GM18520 (cell line): Measurements from ENCODE around the gene LFNG.

Experiments
- ATAC-seq: cut with Tn5 transposase; IDR thresholded peaks from one replicate; pipeline ENCODE4 v1.9.1; 2021; ENCODE audit not compliant: unreplicated experiment

The LFNG gene

DNA sequence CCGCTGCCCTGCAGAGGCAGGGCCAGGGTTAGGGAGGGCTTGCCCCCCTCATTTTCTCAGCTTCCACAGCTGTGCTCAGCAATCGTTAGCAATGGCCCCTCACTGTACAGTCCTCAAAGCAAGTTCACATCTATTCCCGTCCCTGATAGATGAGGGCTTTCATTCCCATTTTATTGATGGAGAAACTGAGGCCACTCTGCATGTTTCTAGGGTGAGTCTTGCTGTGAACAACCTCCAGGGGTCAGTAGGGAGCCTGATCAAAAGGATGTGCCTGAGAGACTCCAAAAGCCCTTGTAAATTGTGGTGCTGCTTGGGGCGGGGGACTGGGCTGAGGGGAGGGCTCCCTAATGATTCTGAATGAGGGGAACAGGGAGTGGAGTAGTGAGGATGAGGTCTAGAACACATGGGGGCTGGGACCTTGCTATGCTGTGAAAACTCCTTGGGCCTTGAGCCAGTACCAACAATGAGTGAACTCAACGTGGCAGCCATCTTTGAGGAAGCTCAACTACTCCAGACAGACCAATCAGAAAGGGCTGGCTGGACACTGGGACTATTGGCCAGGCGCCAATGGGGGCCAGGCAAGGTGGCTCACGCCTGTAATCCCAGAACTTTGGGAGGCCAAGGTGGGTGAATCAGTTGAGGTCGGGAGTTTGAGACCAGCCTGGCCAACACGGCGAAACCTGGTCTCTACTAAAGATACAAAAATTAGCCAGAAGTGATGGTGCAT is 36.7 kb upstream of the LFNG start:
- no peak for ATAC-seq

DNA sequence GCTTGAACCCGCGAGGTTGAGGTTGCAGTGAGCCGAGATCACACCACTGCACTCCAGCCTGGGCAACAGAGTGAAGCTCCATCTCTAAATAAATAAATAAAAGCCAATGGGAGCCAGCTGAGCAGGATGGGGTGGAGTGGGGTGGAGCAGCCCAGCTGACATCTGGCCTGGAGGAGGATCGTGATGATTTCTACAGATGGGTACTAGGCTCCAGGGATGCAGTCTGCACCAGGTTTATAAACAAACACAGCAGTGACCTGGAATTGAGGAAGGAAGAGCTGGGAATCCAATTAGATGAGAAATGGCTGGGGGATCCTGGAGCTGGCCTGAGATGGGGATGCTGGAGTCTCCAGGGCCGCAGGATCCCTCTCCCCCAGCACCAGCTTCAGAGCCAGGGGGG is 36.1 kb upstream of the LFNG start:
- ATAC-seq = no peak

DNA sequence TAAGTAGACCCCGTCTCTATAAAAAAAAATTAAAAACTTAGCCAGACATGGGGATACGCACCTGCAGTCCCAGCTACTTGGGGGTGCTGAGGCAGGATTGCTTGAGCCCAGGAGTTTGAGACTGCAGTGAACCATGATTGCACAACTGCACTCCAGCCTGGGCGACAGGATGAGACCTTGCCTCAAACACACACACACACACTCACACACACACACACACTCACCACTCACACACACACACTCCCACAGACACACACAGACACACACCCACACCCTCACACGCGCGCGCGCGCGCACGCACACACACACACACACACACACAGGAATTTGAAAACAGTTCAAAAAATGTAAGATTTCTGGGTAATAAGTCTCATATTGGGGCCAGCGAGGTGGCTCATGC is 34.7 kb upstream of the LFNG start:
- ATAC-seq = no peak

DNA sequence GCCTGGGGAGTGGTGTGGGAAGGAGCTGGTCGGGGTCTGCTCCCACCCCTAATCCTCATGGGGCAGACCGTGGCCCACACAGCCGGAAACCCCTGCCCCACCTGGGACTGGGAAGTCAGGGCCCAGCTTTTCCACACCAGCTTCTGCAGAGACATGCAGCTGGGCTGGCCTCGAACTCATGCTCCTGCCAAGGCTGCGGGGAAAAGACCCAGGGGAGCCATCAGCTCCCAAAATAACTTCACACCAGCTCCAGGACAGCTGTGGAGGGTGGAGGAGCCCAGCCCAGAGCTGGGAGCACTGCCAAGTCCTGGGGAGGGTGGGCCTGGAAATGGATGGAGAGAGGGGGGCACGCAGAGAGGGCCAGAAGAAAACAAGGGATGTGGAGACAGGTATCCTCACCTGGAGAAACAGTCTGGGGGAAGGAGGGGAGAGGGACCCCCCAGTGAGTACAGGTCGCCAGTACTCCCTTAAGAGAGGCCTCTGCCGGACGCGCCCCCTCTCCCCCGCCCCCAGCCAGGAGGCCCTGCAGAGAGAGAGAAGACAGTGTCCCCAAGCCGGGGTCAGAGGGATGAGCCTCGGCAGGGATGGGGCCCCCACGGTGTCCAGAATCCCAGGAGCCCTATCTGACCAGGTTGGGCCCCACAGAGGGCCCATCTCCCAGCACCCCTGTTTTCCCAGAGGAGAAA is 31.8 kb upstream of the LFNG start:
- no peak for ATAC-seq

DNA sequence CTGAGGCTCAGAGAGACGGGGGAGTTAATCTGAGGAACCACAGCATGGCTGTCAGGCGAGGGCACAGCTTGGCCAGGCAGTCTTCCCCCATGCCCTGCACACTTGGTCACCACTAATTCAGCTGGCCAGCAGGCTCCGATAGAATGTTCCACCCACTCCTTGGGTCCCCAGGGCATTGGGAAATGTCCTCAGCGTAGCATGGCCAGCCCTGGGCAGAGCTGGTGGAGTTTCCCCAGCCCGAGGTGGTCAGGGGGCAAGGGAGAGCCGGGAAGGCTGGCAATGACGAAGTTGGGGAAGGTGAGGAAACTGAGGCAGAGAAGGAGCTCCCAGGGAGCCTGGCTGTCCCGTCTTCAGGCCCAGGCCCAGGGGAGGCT is 31.3 kb upstream of the LFNG start:
- no peak for ATAC-seq

DNA sequence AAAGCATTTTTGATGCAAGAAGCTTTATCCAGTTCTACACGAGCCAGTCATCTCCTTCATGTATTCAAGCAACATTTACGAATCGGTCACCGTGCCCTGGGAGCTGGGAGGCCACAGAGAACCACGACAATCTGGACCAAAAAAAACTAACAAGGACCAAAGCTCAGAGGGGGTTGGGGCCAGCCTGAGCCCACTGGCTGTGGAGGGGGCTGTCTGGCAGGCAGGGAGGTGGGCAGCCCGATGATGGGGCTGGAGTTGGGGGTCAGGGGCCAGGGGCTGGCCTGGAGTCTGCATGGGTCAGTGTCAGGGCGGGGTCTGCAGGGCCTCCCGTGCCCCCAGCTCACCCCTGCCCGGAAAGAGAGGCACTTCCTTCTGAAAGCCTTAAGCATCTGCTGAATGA is 30.9 kb upstream of the LFNG start:
- no peak for ATAC-seq

DNA sequence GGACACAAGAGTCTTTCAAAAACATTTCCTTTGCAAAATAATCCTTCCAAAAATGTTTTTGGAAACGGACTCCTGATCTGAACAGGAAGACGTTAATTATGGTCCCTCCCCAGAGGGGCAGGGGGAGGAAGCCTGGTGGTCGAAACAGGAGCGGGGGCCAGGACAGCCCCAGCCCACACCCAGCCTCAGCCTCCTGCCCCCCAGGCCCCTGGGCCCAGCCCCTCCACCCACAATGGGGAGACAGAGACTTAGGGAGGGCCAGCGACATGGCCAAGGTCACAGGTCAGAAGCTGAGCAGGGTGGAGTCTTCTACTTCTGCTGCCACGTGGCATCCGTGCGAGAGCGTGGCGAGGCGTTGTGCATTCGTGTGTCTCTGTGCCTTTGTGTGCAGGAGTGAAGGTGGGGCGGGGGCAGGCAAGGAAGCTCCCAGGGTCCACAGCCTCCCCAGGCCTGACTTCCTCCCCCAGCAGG is 29.4 kb upstream of the LFNG start:
- no peak for ATAC-seq

DNA sequence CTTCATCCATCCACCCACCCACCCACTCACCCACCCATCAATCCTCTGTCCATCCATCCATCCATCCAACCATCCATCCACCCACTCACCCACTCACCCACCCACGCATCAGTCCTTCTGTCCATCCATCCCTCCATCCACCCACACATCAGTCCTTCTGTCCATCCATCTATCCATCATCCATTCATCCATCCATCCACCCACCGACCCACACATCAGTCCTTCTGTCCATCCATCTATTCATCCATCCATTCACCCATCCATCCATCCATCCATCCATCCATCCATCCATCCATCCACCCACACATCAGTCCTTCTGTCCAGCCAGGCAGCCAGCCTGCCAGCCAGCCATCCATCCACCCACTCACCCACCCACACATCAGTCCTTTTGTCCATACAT is 27.5 kb upstream of the LFNG start:
- ATAC-seq = no peak

DNA sequence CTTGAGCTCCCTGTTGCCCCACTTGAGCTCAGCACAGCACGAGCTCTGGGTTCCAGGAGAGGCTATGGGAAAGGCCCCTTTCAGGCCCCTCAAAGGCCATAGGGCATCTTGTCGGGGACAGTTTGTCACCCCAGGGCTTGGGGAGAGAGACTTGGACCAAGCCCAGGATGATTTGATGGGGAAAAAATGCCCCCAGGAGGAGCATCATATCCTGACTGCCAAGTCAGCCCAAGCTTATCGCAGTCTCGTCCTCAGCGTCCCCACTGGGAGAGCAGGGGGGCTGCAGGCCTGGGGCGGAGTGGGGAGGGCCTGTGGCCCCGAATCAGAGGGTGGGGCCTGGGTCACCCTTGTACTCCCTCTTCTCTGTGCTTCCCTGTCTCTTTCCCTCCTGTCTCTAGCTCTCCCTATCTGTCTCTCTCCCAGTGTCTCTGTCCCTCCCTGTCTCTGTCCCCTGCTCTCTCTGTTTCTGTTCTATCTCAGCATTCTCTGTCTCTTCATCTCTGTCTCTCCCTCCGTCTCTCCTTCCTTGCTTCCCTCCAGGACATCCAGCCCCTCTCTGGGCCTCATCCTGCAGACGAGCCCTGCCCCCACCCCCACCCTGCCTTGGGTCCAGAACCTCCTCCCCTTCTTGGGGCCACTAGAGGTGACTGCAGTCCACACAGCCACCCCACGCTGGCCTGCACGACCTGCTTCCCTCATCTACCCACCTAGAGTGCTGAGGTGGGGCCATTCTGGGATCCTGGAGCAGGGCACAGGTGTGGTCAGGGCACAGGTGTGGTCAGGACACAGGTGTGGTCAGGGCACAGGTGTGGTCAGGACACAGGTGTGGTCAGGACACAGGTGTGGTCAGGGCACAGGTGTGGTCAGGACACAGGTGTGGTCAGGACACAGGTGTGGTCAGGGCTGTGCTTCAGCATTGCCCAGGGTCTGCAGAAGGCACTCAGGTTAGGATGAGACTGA is 26.1 kb upstream of the LFNG start:
- ATAC-seq = no peak

DNA sequence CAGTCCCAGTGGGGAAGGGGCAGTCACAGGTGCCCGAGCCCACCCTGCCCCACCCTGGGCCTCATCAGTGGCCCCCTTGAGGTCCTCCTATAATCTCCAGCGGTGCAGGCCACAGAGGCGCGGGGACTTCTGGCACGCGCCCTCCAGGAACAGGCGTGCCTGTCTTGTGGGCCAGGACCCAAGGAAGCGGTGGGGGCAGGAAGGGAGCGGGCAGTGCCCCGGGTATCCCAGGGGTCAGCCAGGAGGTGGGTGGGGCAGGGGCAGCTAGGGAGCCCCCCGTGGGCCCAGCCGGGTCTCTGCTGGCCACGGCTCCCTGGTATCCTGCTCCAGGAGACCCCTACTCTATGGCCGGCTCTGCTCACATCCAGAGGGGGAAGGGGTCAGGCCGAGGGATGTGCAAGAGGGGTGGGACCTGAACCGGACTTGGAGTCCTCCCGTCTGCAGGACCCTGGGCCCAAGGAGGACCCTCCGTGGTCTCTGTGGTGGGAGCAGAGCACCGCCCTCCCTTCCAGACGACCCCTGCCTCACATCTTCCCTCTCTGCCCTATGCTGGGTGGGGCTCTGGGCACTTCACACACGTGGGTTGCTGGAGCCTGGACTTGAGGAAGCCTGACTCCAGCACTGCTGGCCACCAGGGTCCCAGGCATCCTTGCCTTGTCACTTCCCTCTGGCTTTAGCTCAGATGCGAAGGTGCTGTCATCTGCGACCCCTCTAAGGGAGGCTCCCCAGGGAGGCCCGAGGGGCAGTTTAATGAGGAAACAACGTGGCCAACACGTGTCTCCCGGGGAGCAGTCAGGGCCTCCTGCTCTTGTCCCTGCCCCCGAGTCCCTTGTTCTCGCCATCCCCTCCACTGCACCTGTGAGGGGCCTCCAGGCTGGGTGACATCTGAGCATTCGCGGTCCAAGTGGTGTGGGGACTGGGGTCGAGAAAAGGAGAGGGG is 25.1 kb upstream of the LFNG start:
- no peak for ATAC-seq

DNA sequence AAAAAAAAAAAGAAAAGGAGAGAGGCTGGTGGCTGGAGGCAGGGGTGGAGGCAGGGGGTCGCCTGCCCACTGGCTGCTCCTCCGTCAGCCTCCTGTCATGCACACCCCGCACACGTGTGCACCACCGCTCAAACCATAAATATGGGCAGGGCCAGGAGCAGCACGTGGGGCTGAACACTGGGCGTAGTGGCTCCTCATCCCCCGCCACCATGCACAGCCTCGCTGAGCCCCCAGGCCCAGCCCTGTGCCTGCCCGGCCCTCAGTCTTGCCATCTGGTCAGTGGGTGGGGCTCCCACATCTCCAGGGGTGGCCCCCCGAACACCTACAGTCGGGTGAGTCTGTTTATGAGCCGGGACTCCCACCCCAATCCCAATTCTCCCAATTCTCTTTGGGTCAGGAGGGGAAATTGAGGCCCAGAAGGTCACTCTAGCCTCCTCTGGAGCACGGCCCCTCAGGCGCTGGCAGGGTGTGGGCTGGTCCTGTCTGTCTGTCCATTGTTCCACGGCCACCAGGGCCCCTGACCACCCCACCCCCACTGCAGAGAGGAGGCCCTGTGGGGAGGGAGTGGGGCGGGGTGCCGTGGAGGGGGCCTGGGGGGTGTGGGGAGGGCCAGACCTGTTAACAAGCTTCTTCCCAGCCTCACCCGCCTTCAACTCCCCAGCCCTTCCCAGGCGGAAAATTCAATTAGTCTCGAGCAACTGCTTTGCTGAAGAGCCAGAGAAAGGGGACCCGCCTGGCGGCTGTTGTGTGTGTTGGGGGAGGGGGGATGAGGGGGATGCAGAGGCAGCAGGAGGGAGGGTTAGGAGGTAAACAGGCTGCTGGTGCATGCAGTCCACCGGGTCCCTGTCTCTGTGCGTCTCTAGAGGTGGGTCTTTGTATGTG is 23.9 kb upstream of the LFNG start:
- ATAC-seq = no peak

DNA sequence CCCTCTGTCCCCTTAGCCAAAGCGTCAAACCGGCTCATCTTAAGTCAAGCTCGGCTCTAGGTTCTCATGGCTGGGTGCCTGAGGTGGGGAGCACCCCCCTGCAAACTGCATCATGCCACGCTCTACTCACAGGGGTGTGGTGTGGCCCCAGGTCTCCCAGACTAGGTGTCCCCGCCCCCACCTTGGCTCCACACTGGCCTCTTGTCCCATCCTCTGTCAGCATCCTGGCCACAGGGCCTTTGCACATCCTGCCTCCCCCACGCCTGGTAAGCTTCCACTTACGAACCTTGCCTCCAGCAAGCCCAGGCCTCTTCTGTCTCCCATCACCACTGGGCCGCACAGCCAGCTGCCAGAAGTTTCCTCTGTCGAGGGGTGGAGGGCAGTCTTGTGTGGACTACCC is 23.2 kb upstream of the LFNG start:
- no peak for ATAC-seq

DNA sequence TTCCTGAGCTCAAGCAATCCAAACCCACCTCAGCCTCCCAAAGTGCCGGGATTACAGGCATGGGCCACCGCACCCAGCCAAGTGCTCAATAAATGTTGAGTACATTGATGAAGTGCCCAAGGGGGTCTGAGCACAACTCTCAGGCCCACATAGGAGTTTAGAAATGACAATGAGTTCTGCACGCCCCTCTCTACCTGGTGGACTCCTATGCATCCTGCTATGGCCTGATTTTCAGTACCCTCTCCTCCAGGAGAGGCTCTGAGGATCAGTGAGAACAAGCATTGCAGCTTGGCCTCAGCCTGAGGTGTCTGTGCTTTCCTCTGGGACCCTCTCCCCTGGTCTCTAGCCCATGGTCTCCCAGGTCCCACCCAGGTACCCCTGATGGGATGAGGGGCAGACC is 22.5 kb upstream of the LFNG start:
- no peak for ATAC-seq

DNA sequence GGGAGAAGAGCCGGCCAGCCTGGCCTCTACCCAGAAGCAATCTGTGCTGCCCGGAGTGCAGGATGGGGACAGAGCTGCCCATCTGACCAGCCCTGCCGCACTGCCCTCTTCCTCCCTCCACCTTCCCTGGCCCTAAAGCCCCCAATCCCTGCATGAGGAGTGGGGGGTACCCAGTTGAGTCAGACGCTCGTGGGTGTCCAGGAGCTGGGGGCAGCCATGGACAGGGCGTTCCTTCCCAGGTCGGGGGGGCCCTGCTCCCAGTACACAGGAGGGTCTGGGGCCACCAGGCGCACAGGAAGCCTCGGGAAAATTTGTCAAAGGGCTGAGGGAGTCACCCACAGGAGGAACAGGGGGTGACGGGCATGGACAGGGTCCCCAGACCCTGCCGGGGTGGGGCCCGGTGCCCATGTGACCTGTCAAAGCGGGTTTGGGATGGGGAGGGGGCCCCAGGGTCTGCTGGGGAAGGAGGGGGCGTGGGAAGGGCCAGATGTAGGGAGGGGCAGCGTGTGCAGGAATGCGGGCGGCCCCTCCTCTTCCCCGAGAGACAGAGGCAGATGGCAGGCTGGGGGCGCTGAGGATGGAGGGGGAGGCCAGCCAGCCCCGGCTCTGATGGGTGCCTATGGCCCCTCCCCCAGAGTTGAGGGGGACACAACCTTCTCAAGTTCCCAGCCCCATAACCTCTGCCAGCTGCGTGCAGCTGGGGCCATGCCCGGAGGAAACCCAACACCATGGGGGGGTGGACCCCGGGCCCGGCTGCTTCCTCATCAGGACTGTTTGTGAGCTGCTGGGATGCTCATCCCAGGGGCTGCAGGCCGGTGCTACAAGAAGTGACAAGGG is 21.9 kb upstream of the LFNG start:
- no peak for ATAC-seq

DNA sequence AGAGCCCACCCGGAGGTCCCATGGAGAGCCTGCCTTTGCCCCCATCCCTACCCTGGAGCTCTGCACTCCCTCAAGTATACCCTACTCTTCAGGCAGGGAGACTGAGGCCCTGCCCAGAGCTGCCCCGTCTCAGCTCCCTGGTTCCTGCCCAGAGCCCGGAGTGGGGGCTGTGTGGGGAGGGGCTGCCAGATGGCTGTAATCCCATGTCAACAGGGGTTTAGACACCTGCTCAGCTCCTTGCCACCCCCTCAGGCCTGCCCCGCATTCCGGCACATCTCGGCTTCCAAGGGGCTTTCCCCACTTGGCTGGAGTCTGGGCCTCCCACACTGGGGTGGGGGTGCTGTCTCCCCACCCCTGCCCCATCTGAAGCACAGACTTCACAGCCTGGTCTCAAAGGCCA is 20.9 kb upstream of the LFNG start:
- ATAC-seq = no peak

DNA sequence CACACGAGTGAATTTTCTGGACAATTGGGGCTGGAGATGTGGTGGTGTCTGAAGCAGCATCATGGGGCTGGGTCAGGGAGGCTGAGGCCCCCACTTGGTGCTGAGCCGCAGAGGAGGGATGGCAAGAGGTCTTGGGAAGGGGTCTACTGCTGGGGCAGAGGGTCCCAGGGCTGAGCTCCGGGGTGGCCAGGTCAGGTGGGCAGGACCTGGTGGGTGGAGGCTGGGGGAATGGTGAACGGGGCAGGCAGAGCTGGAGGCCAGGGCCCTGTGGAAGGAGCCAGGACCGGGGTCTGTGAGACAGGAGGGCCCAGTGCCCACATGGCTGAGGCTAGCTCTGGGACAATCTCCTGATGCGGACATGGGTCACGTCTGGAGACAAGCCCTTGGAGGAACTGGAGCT is 20.4 kb upstream of the LFNG start:
- no peak for ATAC-seq

DNA sequence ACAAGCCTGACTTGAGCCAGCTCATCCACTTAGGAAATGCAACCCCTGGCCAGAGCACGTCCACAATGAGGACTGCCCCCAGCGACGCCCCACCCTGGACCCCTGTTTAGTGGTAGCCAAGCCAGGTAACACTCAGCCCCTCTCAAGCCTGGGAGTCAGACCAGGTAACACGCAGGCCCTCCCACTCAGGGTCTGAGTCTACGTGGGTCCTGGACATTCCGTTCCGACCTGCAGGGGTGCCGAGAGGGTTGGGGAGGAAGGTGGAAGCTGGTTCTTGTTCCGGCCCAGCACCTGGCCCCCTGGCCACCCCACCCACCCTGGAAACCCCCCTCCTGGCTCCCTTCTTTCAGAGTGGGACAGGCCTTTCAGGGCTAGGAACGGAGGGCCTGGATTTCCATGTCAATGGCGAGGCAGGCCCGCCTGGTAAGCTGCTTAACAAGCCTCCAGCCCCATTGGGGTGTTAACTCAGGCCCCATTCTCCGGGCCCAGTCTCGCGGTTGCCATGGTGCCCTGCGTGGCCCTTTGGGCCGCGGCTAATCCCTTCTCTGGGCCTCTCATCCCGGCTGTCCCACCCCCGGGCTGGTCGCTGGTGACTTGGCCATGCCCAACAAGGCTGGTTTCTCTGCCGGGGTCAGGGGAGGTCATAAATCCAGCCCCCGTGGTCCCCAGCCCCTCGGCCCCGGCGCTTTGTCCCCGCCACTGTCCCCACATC is 19.7 kb upstream of the LFNG start:
- no peak for ATAC-seq

DNA sequence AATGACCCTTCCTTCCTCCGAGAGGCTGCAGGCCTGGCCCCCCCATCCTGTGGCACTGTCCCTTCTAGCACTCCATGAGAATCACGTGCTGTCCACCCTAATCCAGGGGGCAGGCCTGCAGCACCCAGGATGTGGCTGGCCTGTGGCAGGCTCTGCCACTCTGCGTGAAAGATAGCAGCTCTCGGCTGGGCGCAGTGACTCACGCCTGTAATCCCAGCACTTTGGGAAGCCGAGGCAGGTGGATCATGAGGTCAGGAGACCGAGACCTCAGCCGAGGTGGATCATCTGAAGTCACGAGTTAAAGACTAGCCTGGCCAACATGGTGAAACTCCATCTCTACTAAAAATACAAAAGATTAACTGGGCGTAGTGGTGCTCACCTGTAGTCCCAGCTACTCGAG is 18.9 kb upstream of the LFNG start:
- no peak for ATAC-seq
